Left ventricle myocardium inferior (tissue), 1 donor: ENCODE data around the gene OR6V1. TPM values are rescaled to one million over a fixed set of nuclear protein-coding genes. Genes with fewer than 3 reads are reported as not detected.
A peak's percentile ranks its signal among the peaks of the same experiment; 100 is the strongest.

Experiments
- DNase-seq: peaks from one replicate; pipeline ENCODE4 v3.0.0-alpha.2; 2020
- H3K27ac ChIP-seq: fragments of 200-600 bp; replicated peaks from 2 replicates; pipeline ENCODE4 v1.8.0; 2021
- H3K27me3 ChIP-seq: fragments of 200-600 bp; 2 replicates; pipeline ENCODE4 v1.8.0; 2021; ENCODE audit warnings: low read depth
- H3K36me3 ChIP-seq: fragments of 200-600 bp; 2 replicates; pipeline ENCODE4 v1.8.0; 2021
- H3K4me1 ChIP-seq: fragments of 200-600 bp; 2 replicates; pipeline ENCODE4 v1.8.0; 2021
- H3K4me3 ChIP-seq: fragments of 200-600 bp; 2 replicates; pipeline ENCODE4 v1.8.0; 2021; ENCODE audit warnings: mild to moderate bottlenecking, moderate library complexity
- H3K9me3 ChIP-seq: fragments of 200-600 bp; replicated peaks from 2 replicates; pipeline ENCODE4 v1.8.0; 2021
- CTCF ChIP-seq: fragments of 200-600 bp; IDR thresholded peaks from 2 replicates; pipeline ENCODE4 v1.8.0; 2021; ENCODE audit warnings: antibody characterized with exemption, mild to moderate bottlenecking, borderline replicate concordance
- intact Hi-C: fragments of 100-400 bp; cut with micrococcal nuclease; formaldehyde crosslinking; loops from one replicate; pipeline ENCODE4 v1.11.0; 2022
- total RNA-seq: library from RNA; stranded (reverse); fragmentation: NEBNext Ultra II Directional; extraction: Animal tissue kit (Norgen Biotek cat#: 25700); gene quantifications from one replicate; pipeline ENCODE4 v1.2.1, GENCODE V29; 2021
- donor health status: DM: no; HTN: yes; CAD: no; lungs with severe emphysema.

Gene OR6V1
- total RNA-seq, 1 donor from 2014 or later = not detected

GRCh38 chr7:143012001-143012400 lies 40.1 kb upstream of the OR6V1 start:
- Histone ChIP-seq H3K9me3 (no peaks in the 10 kb centered on the region), H3K36me3 (no peaks in the 10 kb centered on the region), H3K27me3 (no peaks in the 10 kb centered on the region), H3K27ac (no peak overlapping the region), H3K4me1 (no peaks in the 10 kb centered on the region), H3K4me3 (no peak overlapping the region)
- TF ChIP-seq CTCF = no peak
- no peak for DNase-seq
- intact Hi-C loops = no loop called here

- Histone ChIP-seq H3K27ac (no peak overlapping the region), H3K36me3 (no peaks in the 10 kb centered on the region), H3K4me3 (no peak overlapping the region), H3K9me3 (no peaks in the 10 kb centered on the region), H3K4me1 (no peaks in the 10 kb centered on the region), H3K27me3 (no peaks in the 10 kb centered on the region)
- TF ChIP-seq CTCF = no peak
- DNase-seq = no peak
- intact Hi-C loops = no loop called here
Observed at GRCh38 chr7:143012409-143012808, 39.7 kb upstream of the OR6V1 start.

GRCh38 chr7:143013473-143013872 lies 38.7 kb upstream of the OR6V1 start:
- Histone ChIP-seq H3K4me3 (no peak overlapping the region), H3K27ac (peak overlapping the region; percentile 37)
- intact Hi-C loops = no loop called here

GRCh38 chr7:143013893-143014292 lies 38.2 kb upstream of the OR6V1 start:
- Histone ChIP-seq H3K9me3 (no peaks in the 10 kb centered on the region), H3K4me3 (no peak overlapping the region), H3K27me3 (no peaks in the 10 kb centered on the region), H3K36me3 (no peaks in the 10 kb centered on the region), H3K4me1 (no peaks in the 10 kb centered on the region), H3K27ac (peak overlapping the region; percentile 37)
- no peak for DNase-seq
- intact Hi-C loops = no loop called here
- no peak for TF ChIP-seq CTCF

More at GRCh38 chr7:143013473-143013872, 38.7 kb upstream of the OR6V1 start:
- TF ChIP-seq CTCF = no peak
- Histone ChIP-seq H3K4me1 (no peaks in the 10 kb centered on the region), H3K36me3 (no peaks in the 10 kb centered on the region), H3K27me3 (no peaks in the 10 kb centered on the region), H3K9me3 (no peaks in the 10 kb centered on the region)
- no peak for DNase-seq

- Histone ChIP-seq H3K4me3 (no peak overlapping the region), H3K36me3 (no peaks in the 10 kb centered on the region), H3K27ac (no peak overlapping the region), H3K27me3 (no peaks in the 10 kb centered on the region), H3K4me1 (no peaks in the 10 kb centered on the region), H3K9me3 (no peaks in the 10 kb centered on the region)
- no peak for TF ChIP-seq CTCF
- intact Hi-C loops = no loop called here
- DNase-seq = no peak
Observed at GRCh38 chr7:143015084-143015483, 37.1 kb upstream of the OR6V1 start.

GRCh38 chr7:143015926-143016490 lies 36.1 kb upstream of the OR6V1 start:
- H3K4me1 ChIP-seq = no peaks in the 10 kb centered on the region
- no peaks in the 10 kb centered on the region for H3K27me3 ChIP-seq
- intact Hi-C loops = no loop called here
- H3K4me3 ChIP-seq = no peak overlapping the region
- no peaks in the 10 kb centered on the region for H3K36me3 ChIP-seq
- no peak for DNase-seq
- no peak for TF ChIP-seq CTCF
- no peak overlapping the region for H3K27ac ChIP-seq
- H3K9me3 ChIP-seq = no peaks in the 10 kb centered on the region
